GOT3 (cell line): ENCODE measurements around the gene DDX18.

ENCODE experiments used
- DNase-seq: peaks from one replicate; lab custom pipeline; 2025; ENCODE audit warnings: mixed read lengths; lab: John Stamatoyannopoulos, UW

DDX18 gene

DNA sequence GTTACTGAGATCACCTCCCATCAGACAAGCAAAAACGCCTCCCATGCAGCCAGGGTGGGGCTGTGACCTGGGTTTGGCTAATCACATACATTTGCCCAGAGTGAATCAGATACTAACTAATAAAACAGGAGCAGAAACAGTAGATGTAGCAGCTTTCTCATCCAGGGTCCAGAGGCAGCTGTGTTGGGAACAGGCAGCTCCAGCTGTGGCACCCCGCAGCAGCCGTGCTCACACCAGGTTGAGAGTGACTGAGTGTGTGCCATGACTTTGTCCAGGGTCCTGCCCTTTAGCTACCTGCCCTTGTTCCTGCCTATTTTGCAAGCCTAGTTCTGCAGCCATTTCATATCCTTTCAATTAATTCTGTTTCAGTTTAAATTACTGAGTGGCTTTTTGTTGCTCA is 20.5 kb downstream of the DDX18 start:
- no peak for DNase-seq

DNA sequence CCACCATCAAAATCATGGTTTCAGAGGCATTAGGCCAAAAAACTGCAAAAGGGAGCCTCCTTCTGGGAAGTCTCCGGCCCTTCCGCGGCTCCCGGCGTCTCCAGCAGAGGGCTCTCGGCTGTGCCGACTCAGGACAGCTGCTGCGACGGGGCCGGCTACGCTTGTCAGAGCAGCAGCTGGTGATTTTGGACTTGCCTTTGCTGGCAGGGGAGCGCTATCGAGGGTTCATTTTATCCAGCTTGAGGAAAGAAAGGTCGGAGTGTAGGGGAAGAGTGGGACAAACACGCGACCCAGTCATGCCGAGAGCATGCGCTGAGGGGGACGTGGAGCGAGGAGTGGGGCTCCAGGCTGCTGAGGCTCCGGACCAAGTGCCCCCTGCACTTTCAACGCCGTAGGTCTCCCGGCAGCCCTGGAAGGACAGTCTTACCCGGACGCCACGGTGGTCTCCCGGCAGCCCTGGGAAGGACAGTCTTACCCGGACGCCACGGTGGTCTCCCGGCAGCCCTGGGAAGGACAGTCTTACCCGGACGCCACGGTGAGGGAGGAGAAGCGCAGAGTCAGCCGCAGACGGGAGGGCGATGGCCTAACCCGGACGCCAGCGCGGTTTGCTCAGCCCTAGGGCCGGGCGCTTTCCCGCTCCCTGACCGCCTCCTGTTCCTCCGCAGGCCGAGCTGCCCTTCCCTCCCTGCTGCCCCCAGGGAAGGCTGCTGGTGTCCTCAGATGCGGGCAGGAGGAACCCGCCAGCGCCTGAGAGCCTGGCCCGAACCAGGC is 21.7 kb downstream of the DDX18 start:
- no peak for DNase-seq

DNA sequence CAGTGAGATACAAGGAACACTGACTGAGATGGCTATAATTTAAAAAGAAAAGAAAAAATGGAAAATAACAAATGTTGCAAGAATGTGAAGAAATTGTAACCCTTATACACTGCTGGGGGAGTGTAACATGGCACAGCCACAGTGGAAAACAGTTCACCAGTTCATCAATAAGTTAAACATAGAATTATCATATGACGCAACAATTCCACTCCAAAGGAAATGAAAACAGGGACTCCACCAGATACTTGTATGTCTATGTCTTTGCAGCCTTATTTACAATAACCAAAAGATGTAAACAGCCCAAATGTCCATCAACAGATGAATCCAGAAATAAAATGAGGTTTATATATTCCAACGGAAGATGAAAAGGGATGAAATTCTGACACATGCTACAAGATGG is 30.8 kb downstream of the DDX18 start:
- DNase-seq, result no peak

DNA sequence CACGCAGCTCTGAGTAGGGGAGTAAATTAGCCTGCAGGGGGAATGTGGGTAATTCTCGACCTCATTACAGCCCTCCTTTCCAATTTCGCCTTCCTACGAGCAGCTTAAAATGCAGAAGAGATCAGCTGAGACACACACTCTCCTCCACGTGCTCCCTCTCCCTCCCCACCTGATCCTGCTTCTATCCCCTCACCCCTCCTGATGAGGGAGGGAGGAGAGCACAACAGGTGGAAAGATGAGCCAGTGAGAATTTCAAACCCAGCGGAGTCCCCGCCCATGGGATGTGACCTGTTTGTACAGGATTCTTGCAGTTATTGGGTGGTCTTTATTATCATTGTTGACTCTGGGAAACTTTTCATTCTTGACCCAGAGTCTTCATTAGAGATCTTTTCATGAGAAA is 35.5 kb downstream of the DDX18 start:
- no peak for DNase-seq

DNA sequence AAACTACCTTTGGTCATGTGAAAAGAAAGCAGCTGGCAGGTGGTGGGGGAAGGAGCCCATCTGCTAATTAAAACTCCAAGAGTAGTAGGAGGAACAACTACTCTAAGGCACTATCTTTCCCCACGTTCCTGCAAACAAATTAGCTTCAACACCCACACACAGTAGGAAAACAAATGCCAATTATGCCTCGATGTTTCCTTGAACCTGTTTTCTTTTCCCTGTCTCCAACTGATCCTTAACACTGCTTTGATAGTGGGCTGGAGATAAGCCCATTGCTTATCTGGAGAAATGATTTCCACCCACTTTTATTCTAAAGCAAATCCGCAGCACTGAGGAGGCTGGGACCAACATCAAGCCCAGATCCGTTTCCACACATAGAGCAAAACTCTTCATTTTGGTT is 36.0 kb downstream of the DDX18 start:
- no peak for DNase-seq

DNA sequence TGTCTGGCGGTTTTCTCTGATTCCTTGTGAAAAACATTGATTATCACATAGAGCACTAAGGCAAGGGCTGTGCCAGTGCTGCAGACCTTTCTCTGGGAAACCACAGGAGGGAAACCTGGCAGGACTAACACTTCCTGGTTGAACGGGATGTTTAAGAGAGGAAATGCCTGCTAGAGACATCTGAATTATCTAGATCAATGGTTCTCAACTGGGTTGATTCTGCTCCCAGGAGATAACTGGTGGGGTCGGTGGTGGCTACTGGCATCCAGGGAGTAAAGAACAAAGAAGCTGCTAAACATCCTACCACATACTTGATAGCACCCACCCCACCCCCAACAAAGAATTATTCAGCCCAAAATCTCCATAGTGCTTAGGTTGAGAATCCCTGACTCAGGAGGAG is 37.5 kb downstream of the DDX18 start:
- no peak for DNase-seq

DNA sequence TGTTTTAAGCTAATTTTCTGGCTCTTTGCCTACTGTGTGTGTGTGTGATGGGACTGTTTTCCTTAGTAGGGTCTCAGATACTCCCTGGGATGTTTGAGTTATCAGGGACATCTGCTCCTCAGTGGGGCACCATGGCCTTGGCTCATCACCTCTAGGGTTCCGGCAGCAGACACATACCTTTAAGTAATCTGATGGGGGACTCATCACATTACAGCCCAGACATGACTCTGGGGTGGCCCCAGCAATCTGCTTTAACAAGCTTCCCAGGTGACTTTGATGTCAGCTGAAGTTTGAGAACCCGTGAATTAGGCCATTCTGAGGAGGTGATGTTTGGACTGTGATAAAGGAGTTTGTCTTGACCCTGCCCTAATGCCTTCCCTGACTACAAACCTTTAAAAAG is 38.8 kb downstream of the DDX18 start:
- no peak for DNase-seq

DNA sequence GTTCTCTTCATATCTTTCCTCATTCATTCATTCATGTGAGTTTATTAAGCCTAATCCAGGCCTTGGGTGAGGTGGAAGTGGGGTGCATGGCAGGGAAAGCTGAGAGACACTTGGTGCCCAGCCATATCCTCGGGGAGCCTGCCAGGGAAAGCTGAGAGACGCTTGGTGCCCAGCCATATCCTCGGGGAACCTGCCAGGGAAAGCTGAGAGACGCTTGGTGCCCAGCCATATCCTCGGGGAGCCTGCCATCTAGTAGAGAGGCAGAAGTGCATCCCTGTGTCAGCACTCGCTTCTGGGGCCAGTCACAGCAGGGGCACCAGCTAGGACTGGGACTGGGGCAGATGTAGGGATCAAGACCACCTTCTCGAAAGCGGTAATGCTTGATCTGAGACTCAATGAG is 39.4 kb downstream of the DDX18 start:
- no peak for DNase-seq

DNA sequence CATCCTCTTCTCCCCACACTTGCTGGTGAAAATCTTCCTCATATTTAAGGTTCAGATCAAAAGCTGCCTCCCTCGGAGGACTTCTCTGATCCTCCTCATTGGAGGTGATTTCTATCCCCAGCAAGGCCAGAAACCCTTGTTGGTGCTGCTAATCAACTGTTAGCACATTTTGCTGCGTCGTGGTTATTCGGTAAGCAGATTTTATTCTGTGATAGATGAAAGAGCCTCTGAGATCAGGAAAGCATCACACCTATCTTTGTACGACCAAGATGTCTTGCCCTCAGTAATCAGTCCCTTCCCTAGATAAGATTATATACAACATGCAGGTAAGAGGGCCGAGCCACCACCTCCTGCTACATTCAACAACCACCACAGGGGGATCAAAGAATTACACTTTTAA is 40.1 kb downstream of the DDX18 start:
- DNase-seq, result no peak

DNA sequence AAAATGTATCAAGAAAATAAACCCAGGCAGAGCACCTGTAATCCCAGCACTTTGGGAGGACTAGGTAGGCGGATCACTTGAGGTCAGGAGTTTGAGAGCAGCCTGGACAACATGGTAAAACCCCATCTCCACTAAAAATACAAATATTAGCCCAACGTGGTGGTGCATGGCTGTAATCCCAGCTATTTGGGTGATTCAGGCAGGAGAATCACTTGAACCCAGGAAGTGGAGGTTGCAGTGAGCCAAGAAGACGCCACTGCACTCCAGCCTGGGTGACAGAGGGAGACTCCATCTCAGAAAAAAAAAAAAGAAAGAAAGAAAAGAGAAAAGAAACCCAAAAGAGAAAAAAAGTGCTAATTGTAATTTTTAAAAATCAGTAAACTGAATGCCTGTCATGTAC is 41.4 kb downstream of the DDX18 start:
- no peak for DNase-seq

DNA sequence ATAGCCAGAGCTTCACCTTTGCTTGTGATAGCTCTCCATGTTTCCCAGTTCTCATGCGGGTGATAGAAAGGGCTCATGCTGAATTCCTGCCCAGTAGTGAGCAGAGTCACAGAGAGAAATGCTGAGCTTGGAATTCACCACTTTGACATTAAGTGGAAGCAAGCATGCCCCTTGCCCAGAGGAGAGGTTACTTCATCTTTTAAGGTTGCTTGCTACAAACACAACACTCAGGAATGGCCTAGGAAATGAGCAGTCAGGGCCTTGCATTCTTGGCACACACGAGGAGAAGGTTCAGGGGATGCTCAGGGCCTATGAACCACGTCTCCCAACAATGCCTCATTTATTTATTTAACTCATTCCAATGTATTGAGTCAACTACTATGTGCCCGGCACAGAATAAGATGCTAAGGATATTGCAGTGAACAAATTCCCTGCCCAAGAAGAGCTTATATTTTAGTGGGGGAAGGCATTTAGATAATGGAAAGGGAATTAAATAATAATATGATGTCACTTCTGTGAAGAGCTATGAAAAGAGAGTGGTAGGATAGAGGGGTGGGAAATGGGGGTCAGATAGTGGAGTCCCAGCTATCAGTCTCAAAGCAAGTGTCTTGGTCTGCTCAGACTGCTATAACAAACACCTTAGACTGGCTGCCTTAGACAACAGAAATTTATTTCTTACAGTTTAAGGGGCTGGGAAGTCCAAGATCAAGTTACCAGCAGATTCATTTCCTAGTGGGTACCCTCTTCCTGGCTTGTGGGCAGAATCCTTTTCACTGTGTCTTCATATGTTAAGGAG is 42.1 kb downstream of the DDX18 start:
- DNase-seq, result no peak

DNA sequence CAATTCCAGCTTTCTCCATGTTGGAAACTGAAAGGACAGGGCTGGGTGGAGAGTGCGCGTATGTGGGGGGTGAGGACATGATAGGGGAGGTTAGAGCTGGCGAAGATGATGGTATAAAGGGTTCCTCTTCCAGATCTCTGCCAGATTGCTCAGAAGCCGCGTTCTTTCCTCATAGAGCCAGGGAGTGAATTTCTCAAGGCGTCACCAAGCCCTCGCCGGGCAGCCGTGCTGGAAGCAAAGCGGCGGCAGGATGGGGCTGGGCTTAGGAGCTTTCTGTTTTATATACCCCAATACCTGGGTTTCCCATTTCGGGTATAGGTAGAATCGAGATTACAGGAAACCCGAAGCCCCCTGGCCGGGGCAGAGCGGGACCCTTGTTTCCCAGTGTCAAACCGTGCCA is 43.8 kb downstream of the DDX18 start:
- DNase-seq, result no peak

DNA sequence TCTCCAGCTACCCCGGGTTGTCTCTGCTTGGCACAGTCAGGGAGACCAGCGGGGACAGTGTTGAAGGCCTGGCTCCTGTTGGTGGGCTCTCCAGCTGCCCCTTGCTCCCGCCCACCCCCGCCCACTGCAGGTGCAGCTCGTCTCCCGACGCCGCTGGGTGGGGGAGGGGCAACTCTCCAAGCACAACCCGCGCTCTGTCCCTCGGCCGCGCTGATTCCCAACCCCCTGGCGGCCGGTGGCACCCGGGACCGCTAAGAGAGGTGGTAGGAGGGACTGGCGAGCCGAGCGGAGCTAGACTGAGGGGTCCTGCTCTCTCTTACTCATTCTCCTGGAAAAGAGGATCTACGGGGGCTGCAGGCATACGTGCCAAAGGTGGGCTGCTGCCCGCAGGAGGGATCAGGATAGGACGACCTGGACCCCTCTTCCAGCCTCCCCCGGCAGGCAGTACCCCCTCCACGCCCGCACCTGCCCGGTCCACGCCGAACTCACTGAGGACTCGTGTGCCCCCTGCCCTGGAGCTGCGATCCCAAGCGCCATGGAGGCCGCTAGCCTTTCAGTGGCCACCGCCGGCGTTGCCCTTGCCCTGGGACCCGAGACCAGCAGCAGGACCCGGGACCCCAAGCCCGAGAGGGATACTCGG is 44.5 kb downstream of the DDX18 start:
- no peak for DNase-seq

DNA sequence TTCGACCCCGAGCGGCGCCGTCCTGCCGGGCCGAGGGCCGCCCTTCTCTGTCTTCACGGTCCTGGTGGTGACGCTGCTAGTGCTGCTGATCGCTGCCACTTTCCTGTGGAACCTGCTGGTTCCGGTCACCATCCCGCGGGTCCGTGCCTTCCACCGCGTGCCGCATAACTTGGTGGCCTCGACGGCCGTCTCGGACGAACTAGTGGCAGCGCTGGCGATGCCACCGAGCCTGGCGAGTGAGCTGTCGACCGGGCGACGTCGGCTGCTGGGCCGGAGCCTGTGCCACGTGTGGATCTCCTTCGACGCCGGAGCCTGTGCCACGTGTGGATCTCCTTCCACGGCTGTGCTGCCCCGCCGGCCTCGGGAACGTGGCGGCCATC is 45.0 kb downstream of the DDX18 start:
- no peak for DNase-seq

DNA sequence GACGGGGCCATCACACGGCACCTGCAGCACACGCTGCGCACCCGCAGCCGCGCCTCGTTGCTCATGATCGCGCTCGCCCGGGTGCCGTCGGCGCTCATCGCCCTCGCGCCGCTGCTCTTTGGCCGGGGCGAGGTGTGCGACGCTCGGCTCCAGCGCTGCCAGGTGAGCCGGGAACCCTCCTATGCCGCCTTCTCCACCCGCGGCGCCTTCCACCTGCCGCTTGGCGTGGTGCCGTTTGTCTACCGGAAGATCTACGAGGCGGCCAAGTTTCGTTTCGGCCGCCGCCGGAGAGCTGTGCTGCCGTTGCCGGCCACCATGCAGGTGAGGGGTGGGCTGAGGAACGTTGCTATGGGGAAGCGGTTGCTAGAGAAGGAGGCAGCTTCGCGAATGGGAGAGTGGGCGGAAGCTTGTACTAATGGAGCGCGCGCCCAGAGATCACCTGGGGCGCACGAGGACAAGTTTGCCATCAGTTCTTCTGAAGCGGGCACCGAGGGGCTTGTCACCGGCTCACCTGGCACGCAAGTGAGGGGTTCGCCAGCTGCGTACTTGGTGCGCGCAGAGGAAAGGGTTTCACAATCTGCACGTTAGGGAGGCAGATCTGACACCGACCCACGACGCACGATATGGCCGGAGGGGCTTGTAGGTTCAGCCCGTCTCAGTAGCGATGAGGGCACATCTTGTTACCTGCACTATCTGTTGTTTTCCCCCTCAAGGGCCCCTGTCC is 45.6 kb downstream of the DDX18 start:
- DNase-seq, result no peak

DNA sequence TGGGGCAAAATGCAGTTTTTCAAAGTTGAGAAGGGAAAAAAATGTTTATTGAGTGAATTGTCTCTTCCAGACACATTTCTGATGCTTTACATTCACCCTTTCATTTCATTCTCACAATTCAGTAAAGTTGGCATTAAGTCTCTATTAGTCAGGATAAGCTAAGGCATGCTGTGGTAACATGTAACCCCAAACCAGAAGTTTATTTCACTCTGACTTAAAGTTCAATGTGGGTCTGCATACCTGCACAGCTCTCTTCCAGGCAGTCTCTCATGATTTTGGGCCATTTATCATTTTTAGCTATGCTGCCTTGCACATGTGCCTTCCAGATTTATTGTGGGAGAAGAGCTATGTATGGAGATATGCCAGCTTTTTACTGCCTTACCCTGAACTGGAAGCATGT is 48.0 kb downstream of the DDX18 start:
- DNase-seq, result no peak

DNA sequence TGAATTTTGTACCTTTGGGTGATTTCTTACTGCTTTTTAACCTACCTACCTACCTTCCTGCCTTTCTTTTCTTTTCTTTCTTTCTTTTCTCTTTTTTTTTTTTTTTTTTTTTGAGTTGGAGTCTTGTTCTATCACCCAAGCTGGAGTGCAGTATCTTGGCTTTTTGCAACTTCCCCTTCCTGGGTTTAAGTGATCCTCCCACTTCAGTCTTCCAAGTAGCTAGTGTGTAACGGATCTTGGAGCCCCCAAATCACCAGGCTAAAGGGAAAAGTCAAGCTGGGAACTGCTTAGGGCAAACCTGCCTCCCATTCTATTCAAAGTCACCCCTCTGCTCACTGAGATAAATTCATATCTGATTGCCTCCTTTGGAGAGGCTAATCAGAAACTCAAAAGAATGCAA is 61.3 kb downstream of the DDX18 start:
- no peak for DNase-seq

DNA sequence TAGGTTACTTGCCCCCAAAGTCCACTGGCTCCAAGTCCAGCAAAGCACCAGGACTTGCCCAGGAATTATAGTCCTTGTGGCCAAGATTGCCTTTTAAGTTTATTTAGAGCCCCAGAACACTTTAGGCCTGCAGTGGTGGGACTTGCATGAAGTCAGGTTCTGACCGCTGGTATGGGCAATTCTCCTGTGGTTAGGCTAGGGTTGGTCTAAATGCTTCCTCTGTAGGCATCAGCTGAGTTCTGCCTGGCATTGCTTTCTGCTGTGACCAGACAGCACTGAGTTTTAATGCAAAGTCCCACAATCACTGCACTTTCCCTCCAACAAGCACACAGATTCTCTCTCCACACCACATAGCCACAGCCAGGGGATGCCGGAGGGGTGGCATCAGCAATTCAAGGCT is 64.5 kb downstream of the DDX18 start:
- no peak for DNase-seq
